ENCODE results near the gene SLC22A6. TPM values are rescaled to one million over a fixed set of nuclear protein-coding genes. Genes with fewer than 3 reads are reported as not detected.

The SLC22A6 gene
- total RNA-seq (2022; extraction: Qiagen RNA extraction; ENCODE audit: low read depth): not detected in 5 replicates

GRCh38 chr11:62984451-62984991 lies at the start of gene SLC22A6:
Gene SLC22A6 (minus strand): TSS chr11:62984967. CDS start chr11:62984690, 277 bp downstream.

GRCh38 chr11:63015521-63016215 lies 30.9 kb upstream of the SLC22A6 start, which contains the start of gene SLC22A8:
Gene SLC22A8 (minus strand): TSS chr11:63015841. CDS start chr11:63014958, 883 bp downstream.

Other genes starting within 250 kb of the SLC22A6 start
- gene ZBTB3, start 230.8 kb downstream of the SLC22A6 start, total RNA-seq (2022; extraction: Qiagen RNA extraction; ENCODE audit: low read depth): 1.2 to 1.9 TPM (median 1.4 TPM) in 5 replicates
- gene POLR2G, start 223.4 kb downstream of the SLC22A6 start, total RNA-seq (2022; extraction: Qiagen RNA extraction; ENCODE audit: low read depth): 172 to 182 TPM (median 178 TPM) in 5 replicates
- gene TAF6L, start 213.6 kb downstream of the SLC22A6 start, total RNA-seq (2022; extraction: Qiagen RNA extraction; ENCODE audit: low read depth): 12.1 to 14.7 TPM (median 12.9 TPM) in 5 replicates
- 77.5 to 92.9 TPM (median 83.8 TPM) in 5 replicates for gene TMEM179B, start 197.6 kb downstream of the SLC22A6 start, total RNA-seq (2022; extraction: Qiagen RNA extraction; ENCODE audit: low read depth)
- gene TMEM223, start 193.0 kb downstream of the SLC22A6 start, total RNA-seq (2022; extraction: Qiagen RNA extraction; ENCODE audit: low read depth): 18.0 to 29.5 TPM (median 28.1 TPM) in 5 replicates
- gene NXF1, start 179.5 kb downstream of the SLC22A6 start, total RNA-seq (2022; extraction: Qiagen RNA extraction; ENCODE audit: low read depth): 38.0 to 53.7 TPM (median 50.7 TPM) in 5 replicates
- gene STX5, start 152.9 kb downstream of the SLC22A6 start, total RNA-seq (2022; extraction: Qiagen RNA extraction; ENCODE audit: low read depth): 17.8 to 25.6 TPM (median 24.5 TPM) in 5 replicates
- gene TEX54, start 152.1 kb downstream of the SLC22A6 start, total RNA-seq (2022; extraction: Qiagen RNA extraction; ENCODE audit: low read depth): not detected in 5 replicates
- 73.9 to 82.8 TPM (median 77.6 TPM) in 5 replicates for gene WDR74, start 145.4 kb downstream of the SLC22A6 start, total RNA-seq (2022; extraction: Qiagen RNA extraction; ENCODE audit: low read depth)
- gene SLC3A2, start 104.1 kb downstream of the SLC22A6 start, total RNA-seq (2022; extraction: Qiagen RNA extraction; ENCODE audit: low read depth): 877 to 1,068 TPM (median 992 TPM) in 5 replicates
- 0.06 TPM in 2 of 5 replicates, not detected in the others for gene CHRM1, start 63.6 kb downstream of the SLC22A6 start, total RNA-seq (2022; extraction: Qiagen RNA extraction; ENCODE audit: low read depth)
- not detected in 5 replicates for gene SLC22A8, start 30.9 kb upstream of the SLC22A6 start, total RNA-seq (2022; extraction: Qiagen RNA extraction; ENCODE audit: low read depth)
- gene SLC22A24, start 159.3 kb upstream of the SLC22A6 start, total RNA-seq (2022; extraction: Qiagen RNA extraction; ENCODE audit: low read depth): not detected in 5 replicates